Adrenal gland (tissue), 5 donors: ENCODE measurements around the gene UBFD1.

Source experiments
- CTCF ChIP-seq, 6 experiments: fragments of 450-650 bp in 4 of 6; fragments of 200-600 bp in 2 of 6; sonication (generic) in 1 of 6; IDR thresholded peaks; 1 replicate in 5 of 6; 2 replicates in 1 of 6; pipeline versions ENCODE4 v1.5.1 to v1.8.0; 2016 to 2021; ENCODE audit warnings: antibody characterized with exemption in 6 of 6, mild to moderate bottlenecking in 2 of 6, moderate library complexity in 1 of 6
- POLR2A ChIP-seq, 2 donors: fragments of 450-650 bp; IDR thresholded peaks; one replicate each; pipeline ENCODE4 v1.6.1; 2017; ENCODE audit warnings: antibody characterized with exemption in 2 of 2, mild to moderate bottlenecking in 2 of 2, moderate library complexity in 1 of 2
- donor health status: DM: no; HTN: no; CAD: no.

DNA sequence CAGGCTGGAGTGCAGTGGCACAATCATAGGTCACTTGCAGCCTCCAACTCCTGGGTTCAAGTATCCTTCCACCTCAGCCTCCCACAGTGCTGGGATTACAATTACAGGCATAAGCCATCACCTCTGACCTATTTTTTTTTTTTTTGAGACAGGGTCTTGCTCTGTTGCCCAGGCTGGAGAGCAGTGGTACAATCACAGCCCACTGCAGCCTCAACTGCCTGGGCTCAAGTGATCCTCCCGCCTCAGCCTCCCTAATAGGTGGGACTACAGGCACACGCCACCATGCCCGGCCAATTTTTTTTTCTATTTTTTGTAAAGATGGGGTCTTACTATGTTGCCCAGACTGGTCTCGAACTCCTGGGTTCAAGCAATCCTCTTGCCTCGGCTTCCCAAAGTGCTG, 41.6 kb upstream of the UBFD1 start:
- no peak for TF ChIP-seq CTCF (IDR thresholded peaks at IDR 0.05)
- no peak for TF ChIP-seq POLR2A (IDR thresholded peaks at IDR 0.05)
